Measurements from ENCODE around the gene CAMSAP1. TPM values are rescaled to one million over a fixed set of nuclear protein-coding genes. Genes with fewer than 3 reads are reported as not detected.

Gene CAMSAP1
- total and polyA plus RNA-seq, 2 of the 4 experiments (the other 2 are of a cell fraction): 8.2 to 19.5 TPM

DNA sequence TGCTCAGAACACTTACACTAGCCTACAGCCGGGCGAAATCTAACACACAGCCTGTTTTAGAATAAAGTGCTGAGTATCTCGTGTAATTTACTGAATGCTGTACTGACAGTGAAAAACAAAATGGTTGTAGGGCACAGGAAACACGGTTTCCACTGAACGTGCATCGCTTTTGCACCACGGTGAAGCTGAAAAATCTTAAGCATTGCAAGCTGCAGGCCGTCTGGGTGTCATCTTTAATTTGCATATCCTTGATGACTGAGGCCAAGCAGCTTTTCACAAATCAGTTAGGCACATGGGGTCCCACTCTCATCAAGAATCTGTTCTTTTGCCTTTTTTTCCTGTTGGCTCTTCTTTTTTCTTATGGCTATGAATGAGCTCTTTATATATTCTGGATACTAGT, 58.2 kb downstream of the CAMSAP1 start:
- ChIA-PET POLR2A (ENCODE audit: unreplicated experiment) (no interaction called here), CTCF (no interaction called here)
- in situ Hi-C loops (cut with MboI; ENCODE audit: low sequenced_read_pairs): no loop called here

More for the DNA sequence above, 58.2 kb downstream of the CAMSAP1 start:
- Histone ChIP-seq H3K9me1 (ENCODE audit: insufficient read depth, low read length) (peaks cover 12% of the 10 kb centered on the region), H3K4me3 (ENCODE audit: insufficient read depth, low read depth, low read length) (no peak overlapping the region), H4K91ac (ENCODE audit: insufficient read depth, low read depth, low read length) (no peak overlapping the region), H3K14ac (replicated peaks; ENCODE audit: low read depth, low read length) (no peak overlapping the region), H3K79me1 (ENCODE audit: low read depth in 1 of 2, low read length in 2 of 2) (peaks cover 18 to 48% of the 10 kb centered on the region in 2 experiments), H3K4ac (ENCODE audit: low read depth, low read length) (no peak overlapping the region), H2AK9ac (replicated peaks; ENCODE audit: low read depth, low read length, poor library complexity) (no peak overlapping the region), H4K8ac (ENCODE audit: low read depth in 2 of 2, low read length in 2 of 2) (no peak overlapping the region), H3K9ac (ENCODE audit: low read depth, low read length) (no peak overlapping the region), H4K20me1 (ENCODE audit: insufficient read depth, low read length) (peaks cover 19% of the 10 kb centered on the region), H3K27me3 (ENCODE audit: control insufficient read depth, insufficient read depth, low read length) (no peaks in the 10 kb centered on the region), H3K4me2 (ENCODE audit: low read depth, low read length) (no peak overlapping the region), H2BK5ac (ENCODE audit: low read depth, low read length, poor library complexity, severe bottlenecking) (no peak overlapping the region), H3K23ac (ENCODE audit: low read depth, low read length) (no peak overlapping the region), H2BK15ac (ENCODE audit: low read depth, low read length) (no peak overlapping the region), H2AK5ac (ENCODE audit: low read depth, low read length) (no peak overlapping the region), H3K9me3 (ENCODE audit: control insufficient read depth, insufficient read depth, low read length) (no peaks in the 10 kb centered on the region), H2BK120ac (ENCODE audit: low read depth, low read length) (no peak overlapping the region), H3K4me1 (ENCODE audit: control insufficient read depth, insufficient read depth, low read length) (peaks cover 7% of the 10 kb centered on the region), H3K18ac (ENCODE audit: low read depth, low read length) (no peak overlapping the region), H3K27ac (ENCODE audit: insufficient read depth, low read length) (no peak overlapping the region), H3K56ac (ENCODE audit: extremely low read depth, insufficient read depth, low read length) (no peak overlapping the region), H3K36me3 (ENCODE audit: control insufficient read depth, insufficient read depth, low read length) (peaks cover 21% of the 10 kb centered on the region), H2AFZ (replicated peaks; ENCODE audit: low read length, poor library complexity) (no peak overlapping the region), H2BK20ac (ENCODE audit: low read depth, low read length) (no peak overlapping the region), H4K5ac (ENCODE audit: low read depth, low read length) (no peak overlapping the region)
- BruUV-seq (replicated peaks): no TSS peak
- no peak for DNase-seq
- 92% methylated on average over 2 of the region's 8 CpGs; no CpG with 5 or more reads in 1 of the 2 experiments for WGBS, 2 experiments (ENCODE audit: extremely low coverage in 2 of 2, insufficient read length in 1 of 2)
- no peak for TF ChIP-seq POLR2A (IDR thresholded peaks at IDR 0.05; ENCODE audit: low read depth, low read length)
- TF ChIP-seq MAZ (IDR thresholded peaks at IDR 0.05; ENCODE audit: borderline replicate concordance, low read depth, low read length): no peak
- TF ChIP-seq, protein P1, sequence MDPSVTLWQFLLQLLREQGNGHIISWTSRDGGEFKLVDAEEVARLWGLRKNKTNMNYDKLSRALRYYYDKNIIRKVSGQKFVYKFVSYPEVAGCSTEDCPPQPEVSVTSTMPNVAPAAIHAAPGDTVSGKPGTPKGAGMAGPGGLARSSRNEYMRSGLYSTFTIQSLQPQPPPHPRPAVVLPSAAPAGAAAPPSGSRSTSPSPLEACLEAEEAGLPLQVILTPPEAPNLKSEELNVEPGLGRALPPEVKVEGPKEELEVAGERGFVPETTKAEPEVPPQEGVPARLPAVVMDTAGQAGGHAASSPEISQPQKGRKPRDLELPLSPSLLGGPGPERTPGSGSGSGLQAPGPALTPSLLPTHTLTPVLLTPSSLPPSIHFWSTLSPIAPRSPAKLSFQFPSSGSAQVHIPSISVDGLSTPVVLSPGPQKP (IDR thresholded peaks at IDR 0.05; ENCODE audit: borderline replicate concordance, low read depth, low read length): no peak
- no peak for TF ChIP-seq MXI1 (IDR thresholded peaks at IDR 0.05; ENCODE audit: borderline replicate concordance, low read depth, low read length)
- TF ChIP-seq, protein P2, sequence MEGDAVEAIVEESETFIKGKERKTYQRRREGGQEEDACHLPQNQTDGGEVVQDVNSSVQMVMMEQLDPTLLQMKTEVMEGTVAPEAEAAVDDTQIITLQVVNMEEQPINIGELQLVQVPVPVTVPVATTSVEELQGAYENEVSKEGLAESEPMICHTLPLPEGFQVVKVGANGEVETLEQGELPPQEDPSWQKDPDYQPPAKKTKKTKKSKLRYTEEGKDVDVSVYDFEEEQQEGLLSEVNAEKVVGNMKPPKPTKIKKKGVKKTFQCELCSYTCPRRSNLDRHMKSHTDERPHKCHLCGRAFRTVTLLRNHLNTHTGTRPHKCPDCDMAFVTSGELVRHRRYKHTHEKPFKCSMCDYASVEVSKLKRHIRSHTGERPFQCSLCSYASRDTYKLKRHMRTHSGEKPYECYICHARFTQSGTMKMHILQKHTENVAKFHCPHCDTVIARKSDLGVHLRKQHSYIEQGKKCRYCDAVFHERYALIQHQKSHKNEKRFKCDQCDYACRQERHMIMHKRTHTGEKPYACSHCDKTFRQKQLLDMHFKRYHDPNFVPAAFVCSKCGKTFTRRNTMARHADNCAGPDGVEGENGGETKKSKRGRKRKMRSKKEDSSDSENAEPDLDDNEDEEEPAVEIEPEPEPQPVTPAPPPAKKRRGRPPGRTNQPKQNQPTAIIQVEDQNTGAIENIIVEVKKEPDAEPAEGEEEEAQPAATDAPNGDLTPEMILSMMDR (conservative IDR thresholded peaks at IDR 0.05; ENCODE audit: low read depth, low read length): no peak
- no peak for TF ChIP-seq RFX5 (IDR thresholded peaks at IDR 0.05; ENCODE audit: low read depth, low read length)
- no peak for ATAC-seq (ENCODE audit: low read depth)
- dilution Hi-C loops (cut with HindIII; ENCODE audit: low sequenced_read_pairs, unreplicated experiment) (no loop called here), intact Hi-C loops (cut with micrococcal nuclease) (no loop called here)

Measured in IMR-90 (cell line).